HG03432 (cell line): Measurements from ENCODE around the gene CSPG5.
A peak's percentile ranks its signal among the peaks of the same experiment; 100 is the strongest.

Source experiments
- ATAC-seq: cut with Tn5 transposase; IDR thresholded peaks from one replicate; pipeline ENCODE4 v1.9.1; 2021; ENCODE audit warnings: mild to moderate bottlenecking, moderate library complexity; ENCODE audit not compliant: unreplicated experiment

Gene CSPG5

GRCh38 chr3:47588053-47588452 lies 9.4 kb upstream of the CSPG5 start:
- no peak for ATAC-seq

DNA sequence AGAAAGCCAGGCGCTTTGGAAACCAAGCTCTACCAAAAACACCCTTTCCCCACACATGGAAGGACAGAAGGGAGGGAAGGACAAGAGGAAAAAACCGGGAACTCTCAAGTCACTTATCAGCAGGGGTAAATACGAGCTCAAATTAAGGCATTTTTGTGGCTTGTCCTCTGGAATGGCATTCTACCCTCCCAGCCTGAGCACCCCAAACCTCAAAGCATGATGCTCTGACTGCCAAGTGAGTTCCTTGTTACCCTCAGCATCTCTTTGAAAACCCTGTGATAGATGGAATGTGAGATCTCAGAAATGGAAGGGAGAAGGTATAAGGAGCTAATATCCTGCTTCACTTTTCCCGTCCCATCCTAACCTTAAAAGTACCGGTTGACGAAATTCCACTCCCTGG lies 8.1 kb upstream of the CSPG5 start:
- ATAC-seq: no peak

DNA sequence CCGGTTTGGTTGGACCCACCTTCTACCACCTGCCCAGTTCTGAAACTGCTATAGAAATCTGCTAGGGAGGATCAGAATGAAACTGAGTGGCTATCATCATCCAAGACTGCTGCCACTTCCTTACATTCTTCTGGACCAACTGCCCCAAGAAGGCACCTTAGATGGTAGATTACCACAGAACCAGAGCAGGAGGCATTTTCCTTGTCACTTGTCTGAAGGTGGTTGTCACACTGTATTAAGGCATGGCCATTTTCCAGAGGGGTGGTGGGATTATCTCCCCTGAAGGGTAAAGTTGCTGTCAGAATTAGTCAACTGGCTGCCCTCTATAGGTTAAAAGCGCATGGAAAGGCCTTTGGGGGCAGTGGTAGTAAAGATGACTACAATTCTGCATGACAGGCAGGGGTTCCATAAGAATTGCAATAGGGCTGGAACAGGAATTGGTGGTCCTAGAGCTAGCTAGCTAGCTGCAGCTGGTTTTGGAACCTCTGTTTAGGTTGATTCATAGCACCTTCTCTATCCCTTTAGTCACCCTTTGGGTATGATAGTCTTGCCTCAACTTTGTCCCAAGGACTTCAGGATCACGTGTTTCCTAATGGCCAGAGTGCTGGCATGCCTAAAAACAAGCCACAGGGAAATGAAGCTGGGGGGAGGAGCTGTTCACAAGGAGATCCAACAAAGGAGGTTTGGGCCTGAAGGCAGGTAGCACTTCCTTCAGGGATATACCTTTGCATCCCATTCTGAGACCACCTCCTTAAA lies 4.8 kb upstream of the CSPG5 start:
- no peak for ATAC-seq

GRCh38 chr3:47581835-47582234 lies 3.2 kb upstream of the CSPG5 start:
- ATAC-seq: no peak

DNA sequence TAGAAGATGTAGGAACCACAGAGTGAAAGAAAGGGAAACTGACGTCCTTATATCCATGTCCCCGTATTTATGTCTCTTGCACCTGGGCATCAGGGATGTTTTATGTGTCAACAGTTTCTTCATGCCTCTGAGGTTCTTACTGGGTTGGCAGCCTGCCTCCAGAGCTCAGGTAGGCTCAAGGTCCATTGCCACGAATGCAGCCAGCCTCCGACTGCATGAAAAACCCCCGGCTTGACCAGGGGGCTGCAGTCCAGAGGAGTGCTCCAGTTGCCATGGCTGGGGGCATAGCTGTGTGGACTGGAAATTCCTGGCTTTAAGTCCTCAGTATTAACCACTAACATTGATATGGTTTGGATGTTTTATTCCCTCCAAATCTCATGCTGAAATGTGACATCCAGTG lies 2.8 kb upstream of the CSPG5 start:
- ATAC-seq: no peak

DNA sequence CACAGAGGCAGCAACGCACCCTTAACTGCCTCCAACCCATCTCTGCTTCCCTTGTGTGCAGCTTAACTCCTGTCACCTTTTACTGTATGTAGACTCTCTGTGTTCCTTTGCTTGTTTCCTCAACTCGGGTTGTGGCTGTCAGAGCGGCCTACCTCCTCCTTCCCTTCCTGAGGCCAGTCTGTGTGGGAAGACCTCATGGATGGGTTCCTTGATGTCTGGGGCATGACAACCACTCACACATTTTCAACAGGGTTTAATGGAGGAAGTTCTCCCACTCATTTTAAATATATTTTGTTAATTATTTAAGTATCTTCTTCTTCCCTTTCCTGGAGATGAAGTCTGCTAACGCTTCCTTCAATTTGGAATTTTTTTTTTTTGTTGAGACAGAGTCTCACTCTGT lies 1.8 kb upstream of the CSPG5 start:
- ATAC-seq: no peak

DNA sequence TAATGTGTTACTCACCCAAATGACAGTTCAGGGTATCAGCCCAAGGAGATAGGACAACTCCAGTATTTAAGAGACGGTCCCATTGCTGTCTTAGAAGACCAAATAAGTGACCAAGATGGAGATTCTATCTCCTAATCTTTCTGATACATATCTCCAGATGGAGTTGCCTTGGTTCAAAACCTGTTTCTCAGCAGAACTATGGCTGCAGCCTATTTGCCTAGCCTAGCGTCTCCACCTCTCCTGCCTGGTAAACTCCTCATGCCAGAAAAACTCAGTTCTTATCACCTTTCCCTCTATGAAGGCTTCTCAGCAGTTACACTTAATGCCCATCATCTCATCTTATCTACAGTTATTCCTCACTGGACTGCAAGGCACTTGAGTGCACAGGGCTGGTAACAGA lies 1.2 kb upstream of the CSPG5 start:
- no peak for ATAC-seq

GRCh38 chr3:47578119-47578632 lies 489 bp downstream of the CSPG5 start:
- ATAC-seq: peak; percentile 57

- ATAC-seq: peak; percentile 4
Observed at GRCh38 chr3:47577583-47578118, 1.0 kb downstream of the CSPG5 start.

DNA sequence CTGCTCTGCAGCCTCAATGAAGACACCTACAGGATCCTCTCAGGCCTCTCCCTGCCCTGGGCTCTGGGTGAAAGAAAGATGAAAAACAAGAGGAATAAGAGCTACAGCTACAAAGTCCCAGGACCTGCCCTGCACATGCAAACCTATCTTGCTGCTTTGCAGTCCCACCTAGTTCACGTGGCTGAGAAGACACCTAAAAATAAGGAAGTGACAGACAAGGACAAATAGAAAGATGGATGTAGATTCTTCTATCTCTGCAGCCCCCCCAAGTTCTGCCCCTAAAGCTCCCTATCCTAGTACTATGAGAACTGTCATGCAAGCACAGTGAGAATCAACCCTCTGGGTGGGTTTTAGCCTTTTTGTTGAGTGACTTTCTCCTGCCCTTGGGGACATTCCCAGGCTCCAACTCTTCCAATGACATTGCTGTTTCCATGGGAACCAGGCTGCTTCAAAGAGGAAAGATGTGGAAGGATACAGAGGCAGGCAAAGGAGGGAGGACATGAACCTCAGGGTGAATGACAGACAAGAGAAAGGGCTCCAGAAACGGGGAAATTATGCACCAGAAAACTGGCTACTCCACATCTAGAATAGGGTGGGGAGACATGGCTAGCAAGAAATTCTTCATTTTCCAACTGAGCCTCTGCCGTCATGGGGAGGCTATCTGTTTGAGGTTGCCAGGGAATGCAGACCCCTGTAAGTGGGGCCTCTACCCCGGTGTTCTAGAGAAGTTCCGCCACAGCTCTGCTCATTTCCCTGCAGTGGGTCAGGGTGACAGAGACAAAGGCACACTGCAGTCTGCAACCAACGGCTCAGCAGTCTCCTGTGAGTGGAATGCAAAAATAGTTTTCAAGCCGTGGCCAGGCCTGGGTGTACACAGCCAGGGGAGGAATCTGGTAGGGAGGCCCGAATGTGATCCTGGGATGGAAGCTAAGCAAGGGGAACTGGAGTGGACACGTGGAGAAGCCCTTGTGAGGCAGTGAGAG lies 5.2 kb downstream of the CSPG5 start:
- no peak for ATAC-seq

DNA sequence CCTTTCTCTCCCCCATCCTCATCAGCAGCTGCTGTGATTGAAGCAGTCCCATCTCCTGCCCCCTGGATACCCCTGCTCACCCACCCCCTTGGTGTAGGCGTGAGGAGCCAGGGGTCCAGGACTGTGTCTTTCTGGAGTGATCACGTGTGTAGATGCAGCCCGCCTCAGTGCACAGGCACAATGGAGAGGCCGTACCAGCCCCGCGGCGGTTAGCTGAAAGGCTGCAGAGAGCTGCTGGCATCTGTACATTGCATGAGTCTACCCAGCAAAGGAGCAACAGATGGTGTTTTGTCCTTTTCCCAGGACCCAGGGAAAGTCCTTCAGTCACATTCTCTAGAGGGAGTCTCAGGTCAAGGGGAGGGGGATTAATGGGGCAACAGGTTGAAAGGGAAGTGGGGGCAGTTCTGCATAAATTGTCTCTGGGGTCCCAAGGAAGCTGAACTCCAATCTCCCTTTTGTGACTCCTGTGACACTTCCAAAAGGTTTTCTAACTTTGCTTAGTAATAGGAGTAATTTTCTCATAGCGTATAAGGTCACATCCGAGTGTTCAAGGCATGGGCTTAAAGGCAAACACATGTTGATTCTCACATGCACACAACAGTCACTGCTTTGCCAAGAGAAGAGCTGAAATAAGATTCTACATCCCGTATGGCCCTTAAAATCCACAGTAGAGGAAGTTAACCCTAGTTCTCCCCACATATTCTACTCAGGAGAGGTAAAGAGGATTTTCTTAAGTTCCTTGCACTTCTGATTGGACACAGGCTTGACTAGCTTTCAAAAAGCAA lies 7.1 kb downstream of the CSPG5 start:
- ATAC-seq: no peak

DNA sequence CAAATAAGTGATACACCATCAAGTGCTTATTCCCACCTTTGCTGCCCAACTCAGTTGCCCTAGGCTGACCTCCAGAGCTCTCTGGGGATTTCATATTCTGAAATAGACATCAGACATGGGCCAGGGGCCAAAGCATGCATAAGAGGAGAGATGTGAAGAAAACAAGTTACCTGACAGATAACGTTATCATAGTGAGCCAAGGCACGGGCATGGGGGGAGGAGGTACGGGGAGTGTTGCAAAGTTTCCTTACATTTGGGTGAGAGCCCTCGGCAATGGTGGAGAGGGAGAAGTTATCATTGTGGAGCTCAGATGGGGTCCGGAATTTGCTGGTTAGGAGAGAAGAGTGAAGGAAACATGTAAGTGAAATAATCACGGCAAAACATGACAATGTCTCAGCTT lies 9.8 kb downstream of the CSPG5 start:
- ATAC-seq: no peak

DNA sequence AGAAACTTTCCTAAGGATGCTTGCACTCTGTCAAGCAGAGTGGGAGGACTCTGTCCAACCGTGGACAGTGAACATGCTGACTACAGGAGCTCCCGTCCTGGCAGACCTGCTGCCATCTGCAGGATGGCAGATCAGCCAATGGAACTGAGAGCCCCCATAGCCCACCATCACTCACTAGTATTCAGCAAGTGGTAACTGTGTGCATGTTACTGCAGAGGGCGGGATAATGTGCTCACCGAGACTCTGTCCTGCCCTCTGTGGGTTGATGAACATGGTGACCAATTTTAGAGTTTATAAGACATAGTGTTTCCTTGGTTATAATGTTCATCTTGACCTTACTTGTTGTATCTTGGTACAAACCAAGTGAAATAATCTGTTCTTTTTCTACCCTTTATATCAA lies 11.5 kb downstream of the CSPG5 start:
- no peak for ATAC-seq

DNA sequence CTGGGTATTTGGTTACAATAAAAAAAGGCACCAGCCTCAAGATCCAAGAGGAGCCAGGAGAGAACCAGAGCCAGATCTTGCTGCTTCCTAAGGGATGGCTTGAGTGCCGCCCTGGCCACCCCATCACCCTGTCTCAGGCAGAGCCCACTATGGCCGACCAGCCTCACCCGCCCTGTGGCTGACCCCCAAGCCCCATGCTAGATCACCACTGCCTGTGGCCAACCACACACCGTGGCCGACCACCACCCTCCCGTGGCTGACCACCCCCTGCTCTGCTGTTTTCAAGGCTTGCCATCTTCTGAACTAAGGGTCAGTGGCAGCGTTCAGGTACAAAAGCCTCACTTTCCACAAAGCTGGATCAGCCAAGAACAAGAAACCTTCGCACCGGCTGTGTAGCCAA lies 12.0 kb downstream of the CSPG5 start:
- ATAC-seq: no peak

DNA sequence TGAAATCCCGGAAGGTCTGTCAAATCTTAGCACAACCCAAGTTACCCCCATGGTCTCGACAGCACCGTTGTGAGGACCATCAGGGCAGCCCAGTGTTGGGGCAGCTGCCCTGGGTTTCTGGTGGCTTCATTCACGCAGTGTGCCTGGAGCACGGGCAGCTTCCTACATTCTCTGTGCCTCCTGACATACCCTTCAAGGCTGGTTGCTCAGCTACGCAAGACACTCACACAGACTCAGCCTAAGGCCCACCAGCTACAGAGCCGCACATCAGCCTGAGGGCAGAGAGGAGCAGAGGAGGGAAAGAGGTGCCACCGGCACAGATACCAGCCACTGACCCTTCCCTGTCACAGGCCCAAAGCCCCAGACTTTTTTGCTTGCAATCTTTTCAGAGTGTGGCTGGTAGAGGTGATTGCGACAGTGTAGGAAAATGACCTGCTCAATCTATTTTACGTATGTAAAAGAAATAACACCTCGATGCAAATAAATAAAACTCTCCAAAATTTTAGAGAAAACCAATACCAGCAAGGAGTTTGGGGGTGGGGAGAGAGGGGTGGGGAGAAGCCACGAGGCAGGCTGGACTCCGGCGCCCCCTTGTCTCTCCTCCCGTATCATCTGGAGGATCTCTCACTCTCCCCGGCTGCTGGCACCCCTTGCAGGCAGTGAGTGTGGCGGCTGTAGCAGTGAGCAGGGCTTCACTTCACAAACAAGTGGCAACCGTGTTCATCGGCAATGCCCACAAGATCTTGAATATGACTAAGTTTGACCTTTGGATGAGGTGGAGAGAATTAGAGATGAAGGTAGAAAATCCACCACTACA lies 12.7 kb downstream of the CSPG5 start:
- ATAC-seq: no peak

GRCh38 chr3:47556351-47556750 lies 22.3 kb downstream of the CSPG5 start:
- ATAC-seq: no peak

- ATAC-seq: no peak
Observed at GRCh38 chr3:47554335-47554734, 24.3 kb downstream of the CSPG5 start.

- ATAC-seq: no peak
Observed at GRCh38 chr3:47553407-47553806, 25.3 kb downstream of the CSPG5 start.

DNA sequence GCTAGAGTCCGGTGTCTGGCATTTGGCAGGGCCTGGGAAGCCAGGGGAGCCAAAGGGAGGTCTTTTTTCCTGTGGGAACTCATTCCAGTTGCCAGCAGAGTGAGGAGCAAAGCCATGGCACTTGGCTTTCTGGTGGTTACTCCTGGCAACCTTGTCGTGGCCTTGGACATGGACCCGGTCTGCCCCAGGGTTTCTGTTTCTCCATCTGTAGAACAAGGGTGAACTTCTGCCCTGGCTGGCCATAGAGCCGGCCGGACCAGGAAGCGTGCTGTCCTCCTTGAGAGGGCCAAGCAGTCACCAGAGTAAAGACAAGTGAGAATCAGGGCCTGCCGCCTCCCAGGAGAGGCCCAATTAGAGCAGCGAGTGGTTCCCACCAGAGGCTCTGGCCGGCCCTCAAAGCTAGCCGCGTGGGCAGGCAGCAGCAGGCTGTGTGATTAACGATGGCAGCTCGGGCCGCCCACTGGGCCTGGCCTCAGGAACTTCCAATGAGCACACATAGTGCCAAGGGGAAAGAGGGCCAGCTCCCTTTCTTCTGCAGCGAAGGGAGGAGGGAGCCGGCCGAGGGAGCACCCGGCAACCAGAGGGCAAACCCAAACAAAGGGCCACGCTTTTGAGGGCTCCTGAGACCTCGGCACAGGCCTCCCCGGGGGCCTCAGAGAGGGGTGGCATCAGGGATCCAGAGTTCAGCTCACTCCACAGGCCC lies 36.0 kb downstream of the CSPG5 start:
- no peak for ATAC-seq
